HepG2 (cell line): Measurements from ENCODE around the gene WDR62. TPM values are rescaled to one million over a fixed set of nuclear protein-coding genes. Genes with fewer than 3 reads are reported as not detected.

ENCODE experiments used
- BRF2 ChIP-seq: sonication (generic); formaldehyde crosslinking; IDR thresholded peaks from 2 replicates; pipeline ENCODE4 v1.8.1; 2022; ENCODE audit warnings: mild to moderate bottlenecking, missing genetic modification reagents
- DNMT3B ChIP-seq: conservative IDR thresholded peaks from 2 replicates; pipeline ENCODE4 v1.6.1; 2016; ENCODE audit warnings: missing biosample characterization, control low read depth
- HBP1 ChIP-seq: IDR thresholded peaks from 2 replicates; pipeline ENCODE4 v1.6.1; 2016; ENCODE audit warnings: low read depth, control low read depth
- HNF1B ChIP-seq: sonication (generic); formaldehyde crosslinking; IDR thresholded peaks from 2 replicates; pipeline ENCODE4 v1.5.1; 2020; ENCODE audit warnings: mild to moderate bottlenecking, moderate library complexity, missing genetic modification reagents
- HOXA5 ChIP-seq: sonication (generic); formaldehyde crosslinking; IDR thresholded peaks from 2 replicates; pipeline ENCODE4 v1.4.0; 2020; ENCODE audit warnings: missing genetic modification reagents
- IRX3 ChIP-seq: sonication (generic); formaldehyde crosslinking; IDR thresholded peaks from 2 replicates; pipeline ENCODE4 v1.8.1; 2023; ENCODE audit warnings: mild to moderate bottlenecking, low read depth, missing genetic modification reagents, borderline replicate concordance
- MXD3 ChIP-seq: IDR thresholded peaks from 2 replicates; pipeline ENCODE4 v1.6.1; 2016; ENCODE audit warnings: mild to moderate bottlenecking, missing biosample characterization, missing genetic modification reagents
- NFYC ChIP-seq: IDR thresholded peaks from 2 replicates; pipeline ENCODE4 v1.6.1; 2016; ENCODE audit warnings: missing genetic modification reagents, missing compliant biosample characterization
- NR0B2 ChIP-seq: sonication (generic); formaldehyde crosslinking; IDR thresholded peaks from 2 replicates; pipeline ENCODE4 v1.4.0; 2020; ENCODE audit warnings: mild to moderate bottlenecking, missing genetic modification reagents
- POLR2A ChIP-seq, 2 experiments: IDR thresholded peaks; 2 replicates each; pipeline ENCODE4 v1.6.1; 2011; ENCODE audit warnings: low read depth in 2 of 2, low read length in 2 of 2, mild to moderate bottlenecking in 1 of 2, moderate library complexity in 1 of 2; ENCODE audit not compliant: insufficient read depth in 1 of 2
- SRSF1 ChIP-seq: fragments of 200-400 bp; formaldehyde crosslinking; optimal IDR thresholded peaks from 2 replicates; pipeline ENCODE3; 2017; ENCODE audit warnings: mild to moderate bottlenecking, low read depth, low read length, moderate library complexity
- TBX3 ChIP-seq: fragments of 450-650 bp; IDR thresholded peaks from 2 replicates; pipeline ENCODE4 v1.6.1; 2017; ENCODE audit warnings: antibody characterized with exemption, mild to moderate bottlenecking, inconsistent platforms, borderline replicate concordance
- TGIF2 ChIP-seq: IDR thresholded peaks from 2 replicates; pipeline ENCODE4 v1.6.1; 2016; ENCODE audit warnings: control low read depth, missing compliant biosample characterization
- UBTF ChIP-seq: sonication (generic); formaldehyde crosslinking; IDR thresholded peaks from 2 replicates; pipeline ENCODE4 v1.4.0; 2020; ENCODE audit warnings: mild to moderate bottlenecking, missing genetic modification reagents
- YEATS4 ChIP-seq: sonication (generic); formaldehyde crosslinking; IDR thresholded peaks from 2 replicates; pipeline ENCODE4 v1.4.0; 2020; ENCODE audit warnings: missing genetic modification reagents, borderline replicate concordance
- ZNF235 ChIP-seq: sonication (generic); formaldehyde crosslinking; IDR thresholded peaks from 2 replicates; pipeline ENCODE4 v1.8.1; 2023; ENCODE audit warnings: mild to moderate bottlenecking, missing genetic modification reagents, borderline replicate concordance
- ZNF501 ChIP-seq: sonication (generic); formaldehyde crosslinking; IDR thresholded peaks from 2 replicates; pipeline ENCODE4 v1.5.1; 2020; ENCODE audit warnings: mild to moderate bottlenecking, moderate library complexity, missing genetic modification reagents
- ZNF547 ChIP-seq: sonication (generic); formaldehyde crosslinking; IDR thresholded peaks from 2 replicates; pipeline ENCODE4 v1.5.1; 2020; ENCODE audit warnings: mild to moderate bottlenecking, missing genetic modification reagents
- ZNF558 ChIP-seq: sonication (generic); formaldehyde crosslinking; IDR thresholded peaks from 2 replicates; pipeline ENCODE4 v1.9.0; 2022; ENCODE audit warnings: mild to moderate bottlenecking, missing genetic modification reagents, borderline replicate concordance
- ZNF766 ChIP-seq: sonication (generic); formaldehyde crosslinking; IDR thresholded peaks from 2 replicates; pipeline ENCODE4 v1.5.0; 2020; ENCODE audit warnings: missing genetic modification reagents, borderline replicate concordance
- polyA plus RNA-seq, 8 experiments: library from polyadenylated mRNA; depleted of rRNA in 3 of 8; stranded (reverse) in 7 of 8; unstranded in 1 of 8; fragments of >200 nt; fragmentation: Illumina TruSeq in 4 of 8; extraction: Trizol in 4 of 8; gene quantifications; 2 replicates each; pipeline versions ENCODE4 v1.2.1 to v1.2.3, GENCODE V29; 2011 to 2016; ENCODE audit warnings: low read depth in 4 of 8, missing spikeins in 1 of 8, mixed read lengths in 1 of 8; ENCODE audit not compliant: insufficient read depth in 1 of 8
- total RNA-seq, 5 experiments: library from RNA; depleted of rRNA; stranded (reverse); fragments of >200 nt; fragmentation: Illumina TruSeq; extraction: Trizol; gene quantifications; 2 replicates each; pipeline ENCODE4 v1.2.3, GENCODE V29; 2016; ENCODE audit warnings: low read depth in 1 of 5

The WDR62 gene
- total and polyA plus RNA-seq, 2 of the 13 experiments (the other 11 are each of a cell fraction or from before 2014, with no cell fraction given): 5.8 to 12.5 TPM

- 0 out of 2 replicates have a peak, but pooled peaks have one; percentile 28 for TF ChIP-seq MXD3 (CRISPR knock-in tag)
- TF ChIP-seq BRF2 (CRISPR knock-in tag): 0 out of 2 replicates have a peak, but pooled peaks have one; percentile 65
- peak; percentile 12; the same call in 1 of the 2 replicates for TF ChIP-seq NR0B2 (CRISPR knock-in tag)
- TF ChIP-seq TBX3: no peak
- TF ChIP-seq DNMT3B: no peak
- peak; percentile 74 for TF ChIP-seq YEATS4 (CRISPR knock-in tag)
- 0 out of 2 replicates have a peak, but pooled peaks have one; percentile 19 for TF ChIP-seq ZNF235 (CRISPR knock-in tag)
- peak; percentile 89 for TF ChIP-seq TGIF2
- no peak; the same call in 1 of the 2 replicates for TF ChIP-seq UBTF
- TF ChIP-seq ZNF558 (CRISPR knock-in tag): 0 out of 2 replicates have a peak, but pooled peaks have one; percentile 38
- 0 out of 2 replicates have a peak, but pooled peaks have one; percentile 9 for TF ChIP-seq HNF1B (CRISPR knock-in tag)
- TF ChIP-seq HOXA5: peak; percentile 71
- TF ChIP-seq ZNF766 (CRISPR knock-in tag): 0 out of 2 replicates have a peak, but pooled peaks have one; percentile 13
- TF ChIP-seq ZNF501 (CRISPR knock-in tag): peak; percentile 91
- peak; percentile 64 for TF ChIP-seq IRX3 (CRISPR knock-in tag)
- TF ChIP-seq POLR2A (IDR thresholded peaks at IDR 0.05; ENCODE audit: insufficient read depth in 1 of 2, low read depth in 2 of 2, low read length in 2 of 2): peak; percentile 39 to 46; a peak in 3 of 4 replicates
- TF ChIP-seq SRSF1: peak; percentile 22
- TF ChIP-seq ZNF547 (CRISPR knock-in tag): 0 out of 2 replicates have a peak, but pooled peaks have one; percentile 14
- TF ChIP-seq NFYC (CRISPR knock-in tag): peak; percentile 95
- peak; percentile 79 for TF ChIP-seq HBP1 (CRISPR knock-in tag)
Observed at GRCh38 chr19:36054733-36055686, at the start of gene WDR62 (continued).
